HEK293T (cell line): ENCODE data around the gene GAGE12E.
"Not testable (repeated sequence)": the region's sequence is repeated elsewhere in the genome, so short reads cannot be mapped to it uniquely, and the experiment has no call there.

Source experiments
- ARNT ChIP-seq: fragments of 450-650 bp; IDR thresholded peaks from 2 replicates; pipeline ENCODE4 v1.6.1; 2017; ENCODE audit warnings: mild to moderate bottlenecking
- BHLHE40 ChIP-seq: fragments of 450-650 bp; IDR thresholded peaks from 2 replicates; pipeline ENCODE4 v1.6.1; 2016; ENCODE audit warnings: mild to moderate bottlenecking, moderate library complexity, borderline replicate concordance
- CTBP1 ChIP-seq: fragments of 450-650 bp; IDR thresholded peaks from 2 replicates; pipeline ENCODE4 v1.6.1; 2016; ENCODE audit warnings: borderline replicate concordance
- ELF4 ChIP-seq: fragments of 450-650 bp; IDR thresholded peaks from 2 replicates; pipeline ENCODE4 v1.6.1; 2017; ENCODE audit warnings: antibody characterized with exemption
- FOXA1 ChIP-seq: fragments of 450-650 bp; IDR thresholded peaks from 2 replicates; pipeline ENCODE4 v1.6.1; 2016; ENCODE audit warnings: mild to moderate bottlenecking
- FOXK2 ChIP-seq: fragments of 450-650 bp; IDR thresholded peaks from 2 replicates; pipeline ENCODE4 v1.6.1; 2016; ENCODE audit warnings: mild to moderate bottlenecking
- FOXM1 ChIP-seq: fragments of 450-650 bp; IDR thresholded peaks from 2 replicates; pipeline ENCODE4 v1.6.1; 2017; ENCODE audit warnings: mild to moderate bottlenecking, borderline replicate concordance
- HDGF ChIP-seq: fragments of 450-650 bp; IDR thresholded peaks from 2 replicates; pipeline ENCODE4 v1.6.1; 2017; ENCODE audit warnings: antibody characterized with exemption, borderline replicate concordance
- L3MBTL2 ChIP-seq: fragments of 450-650 bp; conservative IDR thresholded peaks from 2 replicates; pipeline ENCODE4 v1.6.1; 2016; ENCODE audit warnings: mild to moderate bottlenecking
- SP1 ChIP-seq: fragments of 450-650 bp; IDR thresholded peaks from 2 replicates; pipeline ENCODE4 v1.6.1; 2017
- SUZ12 ChIP-seq: fragments of 450-650 bp; IDR thresholded peaks from 2 replicates; pipeline ENCODE4 v1.6.1; 2016; ENCODE audit warnings: mild to moderate bottlenecking
- TARDBP ChIP-seq: fragments of 450-650 bp; IDR thresholded peaks from 2 replicates; pipeline ENCODE4 v1.6.1; 2016
- ZNF384 ChIP-seq: fragments of 450-650 bp; IDR thresholded peaks from 2 replicates; pipeline ENCODE4 v1.6.1; 2016

DNA sequence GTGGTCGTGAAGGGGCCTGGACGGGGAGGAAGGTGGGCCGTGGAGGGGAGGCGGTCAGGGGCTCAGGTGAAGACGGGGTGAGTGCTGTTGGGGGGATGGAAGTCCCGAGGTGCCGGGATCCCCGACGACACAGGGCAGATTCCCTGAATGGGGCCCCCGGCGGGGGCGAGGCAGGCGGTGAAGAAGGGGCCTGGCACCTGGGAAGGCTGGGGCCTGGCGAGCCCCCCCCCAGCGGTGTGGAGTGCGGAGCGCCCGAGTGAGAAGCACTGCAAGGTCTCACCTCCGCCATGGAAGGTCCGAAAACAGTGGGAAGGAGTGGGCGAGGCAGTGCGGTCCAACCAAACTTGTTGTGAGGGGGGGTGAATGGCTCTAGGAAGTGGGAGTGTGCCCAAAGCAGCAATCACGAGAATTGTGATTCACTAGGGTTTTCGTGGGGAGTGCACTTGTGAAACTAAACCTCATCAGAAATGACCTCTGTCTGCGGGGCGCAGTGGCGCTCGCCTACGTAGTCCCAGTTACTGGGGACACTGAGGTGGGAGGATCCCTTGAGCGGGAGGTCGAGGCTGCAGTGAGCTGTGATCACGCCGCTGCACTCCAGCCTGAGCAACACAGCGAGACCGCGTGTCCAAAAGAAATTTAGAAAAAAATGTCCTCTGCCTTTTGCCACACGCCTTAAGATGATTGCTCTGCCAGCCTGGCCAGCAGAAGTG, 38.8 kb downstream of the GAGE12E start:
- TF ChIP-seq FOXA1, L3MBTL2, FOXK2, FOXM1, SP1, TARDBP, SUZ12, CTBP1, HDGF, BHLHE40, ZNF384, ELF4, ARNT: not testable (repeated sequence)
